ENCODE results near the gene FAM186B. TPM values are rescaled to one million over a fixed set of nuclear protein-coding genes. Genes with fewer than 3 reads are reported as not detected.

Gene FAM186B
- total RNA-seq, 4 donors from 2014 or later: 0.31 to 1.0 (median 0.70) TPM

- intact Hi-C loops (cut with DNase I; ENCODE audit: low total_unique reads): no loop called here
- no peaks in the 10 kb centered on the region for H3K27me3 ChIP-seq
These were observed 28.4 kb upstream of the FAM186B start for GRCh38 chr12:49633703-49634345.

DNA sequence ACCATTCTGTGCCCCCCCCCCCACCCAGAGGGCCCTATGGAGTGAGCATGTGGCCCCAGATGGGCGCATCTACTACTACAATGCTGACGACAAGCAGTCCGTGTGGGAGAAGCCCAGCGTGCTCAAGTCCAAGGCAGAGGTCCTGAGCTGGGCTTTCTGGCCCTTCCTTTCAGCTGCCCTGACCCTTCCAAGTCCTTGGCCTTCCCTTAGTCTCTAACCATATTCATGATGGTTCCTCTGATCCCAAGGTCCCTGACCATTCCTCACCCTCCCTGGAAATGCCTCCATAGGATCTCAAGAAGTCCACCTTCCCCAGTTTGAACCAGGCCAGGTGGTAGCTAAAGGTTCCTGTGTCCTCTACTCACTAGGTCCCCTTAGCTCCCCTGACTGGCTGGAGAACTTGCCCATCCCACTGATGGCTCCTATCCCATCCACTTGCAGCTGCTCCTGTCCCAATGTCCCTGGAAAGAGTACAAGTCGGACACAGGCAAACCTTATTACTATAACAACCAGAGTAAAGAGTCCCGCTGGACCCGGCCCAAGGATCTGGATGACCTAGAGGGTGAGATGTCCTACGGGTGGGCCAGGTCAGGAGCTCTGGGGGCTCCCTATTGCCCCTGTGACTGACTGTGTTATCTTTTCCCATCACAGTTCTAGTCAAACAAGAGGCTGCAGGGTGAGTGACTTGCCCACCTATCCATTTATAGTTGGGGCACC, 27.7 kb upstream of the FAM186B start:
- peaks cover 0 to 21% of the 10 kb centered on the region in 2 donors for H3K36me3 ChIP-seq
- H3K4me1 ChIP-seq: peaks cover 5 to 11% of the 10 kb centered on the region in 2 donors
- DNase-seq: no peak
- H3K27me3 ChIP-seq: no peaks in the 10 kb centered on the region
- in situ Hi-C loops (cut with MboI; ENCODE audit: low sequenced_read_pairs in 4 of 4) (no loop called here), intact Hi-C loops (cut with DNase I; ENCODE audit: low total_unique reads) (no loop called here)
- H3K4me3 ChIP-seq: no peak overlapping the region
- no peaks in the 10 kb centered on the region for H3K9me3 ChIP-seq
- ATAC-seq: no peak
- TF ChIP-seq CTCF (IDR thresholded peaks at IDR 0.05 in 4 of 5, conservative IDR thresholded peaks at IDR 0.05 in 1 of 5): no peak
- no peak for TF ChIP-seq POLR2A (IDR thresholded peaks at IDR 0.05)
- H3K27ac ChIP-seq: no peak overlapping the region

More at GRCh38 chr12:49633703-49634345, 28.4 kb upstream of the FAM186B start:
- Histone ChIP-seq H3K4me3 (no peak overlapping the region), H3K36me3 (peaks cover 0 to 23% of the 10 kb centered on the region in 2 donors), H3K9me3 (no peaks in the 10 kb centered on the region), H3K27ac (no peak overlapping the region), H3K4me1 (peaks cover 5 to 11% of the 10 kb centered on the region in 2 donors)
- DNase-seq: no peak
- in situ Hi-C loops (cut with MboI; ENCODE audit: low sequenced_read_pairs in 4 of 4): no loop called here
- TF ChIP-seq CTCF (IDR thresholded peaks at IDR 0.05 in 4 of 5, conservative IDR thresholded peaks at IDR 0.05 in 1 of 5) (no peak), POLR2A (IDR thresholded peaks at IDR 0.05) (no peak)
- no peak for ATAC-seq

GRCh38 chr12:49632401-49632800, 27.0 kb upstream of the FAM186B start:
- intact Hi-C loops (cut with DNase I; ENCODE audit: low total_unique reads) (no loop called here), in situ Hi-C loops (cut with MboI; ENCODE audit: low sequenced_read_pairs in 4 of 4) (no loop called here)
- H3K4me3 ChIP-seq: no peak overlapping the region
- DNase-seq: no peak
- H3K27ac ChIP-seq: no peak overlapping the region
- peaks cover 0 to 15% of the 10 kb centered on the region in 2 donors for H3K36me3 ChIP-seq
- no peaks in the 10 kb centered on the region for H3K27me3 ChIP-seq
- no peak for TF ChIP-seq CTCF (IDR thresholded peaks at IDR 0.05 in 4 of 5, conservative IDR thresholded peaks at IDR 0.05 in 1 of 5)
- TF ChIP-seq POLR2A (IDR thresholded peaks at IDR 0.05): no peak
- ATAC-seq: no peak
- peaks cover 5 to 8% of the 10 kb centered on the region in 2 donors for H3K4me1 ChIP-seq
- no peaks in the 10 kb centered on the region for H3K9me3 ChIP-seq

DNA sequence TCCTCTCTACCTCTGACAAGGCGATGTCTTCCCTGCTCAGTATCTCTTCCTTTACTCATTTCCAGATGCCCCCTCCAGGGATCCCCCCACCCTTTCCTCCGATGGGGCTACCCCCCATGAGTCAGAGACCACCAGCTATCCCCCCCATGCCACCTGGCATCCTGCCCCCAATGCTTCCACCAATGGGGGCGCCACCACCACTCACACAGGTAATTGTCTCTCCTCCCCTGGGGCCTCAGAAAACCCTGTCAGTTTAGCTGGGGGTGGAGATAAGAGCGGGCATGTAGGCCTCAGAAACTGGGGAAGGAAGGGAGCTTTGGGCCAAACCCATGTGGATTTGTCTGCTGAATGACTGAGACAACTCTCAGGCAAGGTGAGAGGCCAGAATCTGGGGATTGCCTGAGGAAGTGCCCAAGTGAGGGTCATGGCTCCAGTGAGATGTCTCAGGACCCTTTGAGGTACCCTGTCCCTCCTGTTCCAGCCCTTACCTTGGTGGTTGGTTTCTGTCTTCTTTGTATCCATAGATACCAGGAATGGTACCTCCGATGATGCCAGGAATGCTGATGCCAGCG, 26.0 kb upstream of the FAM186B start:
- intact Hi-C loops (cut with DNase I; ENCODE audit: low total_unique reads): no loop called here
- Histone ChIP-seq H3K4me3 (no peak overlapping the region), H3K36me3 (peaks cover 0 to 15% of the 10 kb centered on the region in 2 donors), H3K27me3 (no peaks in the 10 kb centered on the region), H3K9me3 (no peaks in the 10 kb centered on the region), H3K4me1 (peaks cover 0 to 2% of the 10 kb centered on the region in 2 donors), H3K27ac (no peak overlapping the region)
- TF ChIP-seq POLR2A (IDR thresholded peaks at IDR 0.05): no peak
- ATAC-seq (no peak), DNase-seq (no peak)
- in situ Hi-C loops (cut with MboI; ENCODE audit: low sequenced_read_pairs in 4 of 4): no loop called here

- in situ Hi-C loops (cut with MboI; ENCODE audit: low sequenced_read_pairs in 4 of 4) (no loop called here), intact Hi-C loops (cut with DNase I; ENCODE audit: low total_unique reads) (no loop called here)
- no peak for TF ChIP-seq CTCF (IDR thresholded peaks at IDR 0.05 in 4 of 5, conservative IDR thresholded peaks at IDR 0.05 in 1 of 5)
- Histone ChIP-seq H3K36me3 (no peaks in the 10 kb centered on the region), H3K27ac (no peak overlapping the region), H3K4me1 (peaks cover 0 to 1% of the 10 kb centered on the region in 2 donors), H3K9me3 (no peaks in the 10 kb centered on the region), H3K27me3 (no peaks in the 10 kb centered on the region), H3K4me3 (no peak overlapping the region)
- no peak for DNase-seq
- no peak for ATAC-seq
These were observed 22.4 kb upstream of the FAM186B start for GRCh38 chr12:49627752-49628360.

All from gastrocnemius medialis (tissue), 4 donors.